ENCODE results near the gene MIR17HG.
"Not testable (repeated sequence)": the region's sequence is repeated elsewhere in the genome, so short reads cannot be mapped to it uniquely, and the experiment has no call there.

Gene MIR17HG

DNA sequence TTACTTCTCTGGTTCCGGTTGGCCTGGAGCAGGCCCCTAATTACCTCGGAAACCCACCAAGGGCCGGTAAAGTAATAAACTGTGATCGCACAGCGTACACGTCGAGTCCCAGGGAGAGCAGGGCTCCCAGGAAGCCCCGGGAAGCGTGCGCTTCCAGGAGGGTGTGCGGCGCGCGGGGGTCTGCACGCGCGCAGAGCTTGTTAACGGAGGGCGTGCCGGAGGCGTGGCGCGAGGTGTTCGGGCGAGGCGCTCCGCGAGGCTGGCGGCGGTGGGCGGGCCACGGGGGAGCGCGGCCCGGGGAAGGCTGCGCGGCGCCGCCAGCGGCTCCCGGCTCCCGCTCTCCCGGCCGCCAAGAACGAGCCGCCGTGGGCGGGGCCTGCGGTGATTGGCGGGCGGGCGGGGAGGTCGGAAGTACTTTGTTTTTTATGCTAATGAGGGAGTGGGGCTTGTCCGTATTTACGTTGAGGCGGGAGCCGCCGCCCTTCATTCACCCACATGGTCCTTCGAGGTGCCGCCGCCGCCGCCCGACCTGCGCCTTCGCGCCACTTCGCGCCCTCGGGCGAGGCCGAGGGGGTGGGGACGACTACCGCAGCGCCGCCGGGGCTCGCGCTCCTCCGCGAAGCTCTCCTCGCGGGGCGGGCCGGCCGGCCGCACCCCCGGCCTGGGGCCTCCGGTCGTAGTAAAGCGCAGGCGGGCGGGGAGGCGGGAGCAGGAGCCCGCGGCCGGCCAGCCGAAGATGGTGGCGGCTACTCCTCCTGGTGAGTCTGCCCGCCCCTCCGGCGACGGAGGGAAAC, at the start of gene MIR17HG:
TSS of gene MIR17HG (plus strand) at position 486 of the 794 bp plus-strand sequence.
- no peak for FAIRE-seq

DNA sequence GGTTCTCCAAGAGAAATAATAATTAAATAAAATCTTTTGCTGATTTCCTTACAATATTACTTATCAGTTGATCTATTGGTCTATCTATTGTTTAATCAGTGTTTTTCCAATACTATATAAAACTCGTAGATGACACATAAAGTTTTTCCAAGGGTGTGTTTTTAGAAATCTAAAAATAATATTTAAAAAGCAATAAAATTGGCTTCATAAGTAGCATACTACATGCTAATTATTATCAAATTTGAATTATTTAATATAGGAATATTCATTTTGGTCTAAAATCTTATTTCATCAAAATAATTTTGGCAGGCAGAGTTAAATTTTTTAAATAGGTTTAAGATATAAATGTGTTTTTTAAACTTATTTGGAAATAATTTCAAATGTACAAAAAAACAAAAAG, 49.4 kb upstream of the MIR17HG start:
- FAIRE-seq = peak; percentile 53

DNA sequence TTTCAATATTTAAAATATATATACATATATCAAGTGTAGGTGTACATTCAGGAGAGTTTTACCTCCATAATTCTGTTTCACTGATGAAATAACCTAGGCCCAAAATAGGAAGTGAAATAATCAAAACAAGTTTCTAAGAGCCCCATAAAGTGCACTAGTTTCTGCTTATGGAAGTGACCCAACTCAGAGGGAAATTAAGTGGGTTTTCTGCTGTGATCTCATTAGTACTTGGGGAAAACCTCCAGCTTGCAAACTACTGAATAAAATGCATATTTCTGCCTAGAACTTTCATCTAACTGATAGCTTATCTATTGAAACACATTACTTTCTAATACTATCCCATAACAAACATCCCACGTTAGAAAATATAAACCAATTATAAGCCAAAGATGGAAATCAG, 45.4 kb upstream of the MIR17HG start:
- FAIRE-seq = no peak

DNA sequence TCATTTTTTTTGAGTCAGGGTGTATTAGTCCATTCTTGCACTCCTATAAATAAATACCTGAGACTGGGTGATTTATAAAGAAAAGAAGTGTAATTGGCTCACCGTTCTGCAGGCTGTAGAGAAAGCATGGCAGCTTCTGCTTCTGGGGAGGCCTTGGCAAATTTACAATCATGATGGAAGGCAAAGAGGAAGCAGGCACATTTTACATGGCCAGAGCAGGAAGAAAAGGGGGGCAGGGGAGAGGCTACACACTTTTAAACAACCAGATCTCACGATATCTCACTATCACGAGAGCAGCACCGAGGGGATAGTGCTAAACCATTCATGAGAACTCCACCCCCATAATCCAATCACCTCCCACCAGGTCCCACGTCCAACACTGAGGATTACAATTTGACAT, 44.5 kb upstream of the MIR17HG start:
- no peak for FAIRE-seq

DNA sequence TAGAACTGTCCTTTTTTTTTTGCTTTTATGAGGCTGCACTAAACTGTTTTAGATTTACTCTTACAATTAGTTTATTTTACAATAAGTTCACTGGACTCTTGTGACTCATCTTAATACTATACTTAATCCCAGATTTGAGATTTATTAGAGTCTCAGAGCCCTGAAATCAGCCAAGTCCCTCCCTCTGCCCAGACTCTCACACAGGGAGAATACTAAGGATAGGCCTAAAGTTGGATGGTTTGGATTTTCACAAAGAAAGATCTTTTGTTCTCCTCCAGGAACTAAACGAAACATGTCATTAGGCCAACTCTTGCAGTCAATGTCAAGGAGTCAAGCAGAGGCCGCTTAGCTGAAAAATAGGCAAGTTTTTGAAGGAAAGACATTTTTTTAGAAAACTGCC, 42.7 kb upstream of the MIR17HG start:
- FAIRE-seq = peak; percentile 65

DNA sequence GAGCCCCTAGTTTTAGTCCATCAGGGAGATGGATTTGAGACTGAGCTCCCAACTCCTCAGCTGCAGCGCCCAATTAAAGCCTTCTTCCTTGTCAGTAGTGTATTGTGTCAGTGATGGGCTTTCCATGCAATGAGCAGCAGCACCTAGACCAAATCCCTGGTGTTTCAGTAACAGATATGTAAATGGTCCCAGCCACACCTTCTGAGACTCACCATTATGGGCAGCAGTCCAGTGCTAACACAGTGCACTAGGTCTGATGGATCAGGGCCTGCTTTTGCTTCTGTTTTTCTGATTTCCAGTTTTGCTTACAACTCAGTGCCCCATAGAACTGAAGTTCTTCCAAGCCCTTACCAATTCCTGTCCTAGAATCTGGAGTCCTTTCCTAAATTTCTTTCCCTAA, 41.8 kb upstream of the MIR17HG start:
- FAIRE-seq = no peak

DNA sequence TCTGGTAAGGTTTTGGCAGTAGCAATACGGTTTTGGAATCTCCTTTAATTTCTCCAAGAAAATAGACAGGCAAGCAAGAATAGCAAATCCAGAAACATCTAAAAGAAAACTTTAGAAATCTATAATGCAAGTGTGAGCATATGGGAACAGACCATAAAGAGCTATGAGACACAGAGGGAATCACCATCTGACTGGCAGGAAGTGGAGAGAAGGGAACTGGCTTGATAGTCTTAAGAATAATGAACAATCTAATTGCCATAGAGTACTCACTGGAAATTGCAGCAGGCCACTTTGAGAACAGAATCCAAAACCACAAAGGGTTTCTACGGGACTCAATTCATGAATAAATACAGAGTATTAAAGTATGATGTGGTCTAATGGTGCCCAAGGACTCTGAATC, 39.6 kb upstream of the MIR17HG start:
- no peak for FAIRE-seq

DNA sequence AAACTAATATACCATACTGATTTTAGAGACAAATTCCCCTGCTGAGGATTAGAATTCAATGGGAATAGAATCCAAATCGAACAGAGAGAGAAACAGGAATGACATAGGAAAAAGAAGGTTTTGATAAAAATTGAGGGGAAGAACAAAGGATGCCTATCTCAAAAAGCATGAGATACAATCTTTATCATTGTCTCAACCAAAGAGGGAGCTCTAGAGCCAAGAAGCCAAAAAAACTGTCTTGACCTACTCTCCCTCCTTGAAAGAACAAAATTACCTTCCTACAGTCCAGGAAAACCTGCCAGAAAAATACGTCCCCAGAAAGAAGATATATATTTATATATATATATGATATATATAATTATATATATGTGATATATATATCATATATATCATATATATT, 39.2 kb upstream of the MIR17HG start:
- no peak for FAIRE-seq

DNA sequence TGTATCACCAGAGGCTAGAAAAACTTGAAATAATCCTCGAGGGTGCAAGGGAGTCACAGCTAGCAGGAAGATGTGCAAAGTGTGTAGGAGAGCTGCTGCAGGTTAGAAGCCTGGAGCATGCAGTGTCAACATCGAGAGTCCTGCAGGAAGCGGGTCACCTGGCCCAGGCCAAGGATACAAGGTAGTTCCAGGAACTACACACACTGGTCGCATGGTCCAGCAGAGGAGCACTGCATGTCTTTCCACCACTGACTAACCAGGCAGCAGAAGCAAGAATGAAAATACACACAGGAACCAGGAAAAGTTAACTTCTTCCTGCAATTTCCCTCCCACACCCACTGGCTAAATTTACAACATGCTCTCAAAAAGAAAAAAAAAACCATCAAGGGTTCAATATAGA, 36.0 kb upstream of the MIR17HG start:
- no peak for FAIRE-seq

DNA sequence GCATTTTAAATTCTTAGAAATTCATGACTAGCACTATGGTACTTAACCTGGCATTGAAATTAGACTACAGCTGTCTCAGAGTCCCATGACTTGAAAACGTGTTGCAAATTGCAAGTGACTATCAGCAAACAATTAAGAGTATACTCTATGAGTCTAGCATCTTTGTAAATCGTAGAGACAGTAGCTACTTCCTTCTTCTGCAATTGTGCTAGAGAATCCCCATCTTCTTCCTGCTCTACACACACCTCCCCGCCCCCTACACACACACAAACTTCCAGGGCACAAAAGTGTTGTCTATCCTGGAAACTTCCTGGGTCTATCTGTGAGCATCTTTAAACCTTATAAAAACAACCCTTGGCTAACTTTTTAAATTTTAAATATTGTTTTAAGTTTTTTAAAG, 35.2 kb upstream of the MIR17HG start:
- no peak for FAIRE-seq

DNA sequence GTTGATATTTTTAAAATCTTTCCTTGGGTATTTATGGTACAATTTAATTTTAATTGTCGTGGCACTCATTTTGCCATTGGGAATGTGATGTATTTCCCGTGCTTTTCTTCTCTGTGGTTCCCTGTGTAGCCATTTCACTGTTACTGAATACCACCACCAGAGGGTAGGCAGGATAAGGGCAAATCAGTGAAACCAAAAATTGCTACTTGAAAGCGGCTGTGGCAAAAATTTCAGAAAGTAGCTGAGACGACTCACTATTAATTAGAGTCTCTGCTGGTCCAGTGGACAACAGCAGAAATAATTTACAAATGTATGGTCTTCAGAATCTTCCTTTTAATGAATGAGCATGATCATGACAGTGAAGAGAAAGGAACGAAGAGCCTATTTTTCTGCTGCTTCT, 34.4 kb upstream of the MIR17HG start:
- no peak for FAIRE-seq

DNA sequence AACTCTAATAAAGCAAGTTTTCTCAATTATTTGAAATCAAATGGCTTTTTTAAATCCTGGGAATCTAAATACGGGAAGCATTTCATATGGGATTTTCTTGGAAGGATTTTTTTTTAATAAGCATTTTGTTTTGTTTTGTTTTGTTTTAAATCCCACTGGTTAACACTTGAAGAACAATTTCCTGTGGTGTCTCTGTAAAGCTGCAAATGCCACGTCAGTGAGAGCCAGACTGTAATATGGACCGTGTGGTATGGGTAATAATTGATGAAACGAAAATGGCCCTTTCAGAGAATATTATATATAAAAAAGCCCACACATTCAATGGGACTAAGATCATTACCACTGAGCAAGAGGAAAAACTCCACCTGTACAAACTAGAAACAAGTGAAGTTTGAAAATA, 33.9 kb upstream of the MIR17HG start:
- FAIRE-seq = no peak

DNA sequence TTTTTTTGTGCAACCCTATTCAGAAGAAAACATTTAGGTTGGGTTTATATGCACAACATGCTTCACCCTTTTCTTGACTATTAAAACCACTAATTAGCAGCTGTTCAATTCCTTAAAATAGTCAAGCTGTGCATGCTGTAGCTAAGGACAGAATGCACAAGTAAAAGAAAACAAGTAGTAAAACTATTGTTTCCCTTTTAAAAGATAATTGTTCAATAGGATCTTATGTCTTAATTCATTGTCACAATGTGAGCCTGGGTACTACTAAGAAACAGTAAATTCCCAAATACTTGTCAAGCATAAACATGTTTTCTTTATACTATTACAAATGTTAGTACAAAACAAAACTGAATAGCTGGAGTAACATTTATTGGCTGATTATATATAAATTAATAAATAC, 32.6 kb upstream of the MIR17HG start:
- no peak for FAIRE-seq

DNA sequence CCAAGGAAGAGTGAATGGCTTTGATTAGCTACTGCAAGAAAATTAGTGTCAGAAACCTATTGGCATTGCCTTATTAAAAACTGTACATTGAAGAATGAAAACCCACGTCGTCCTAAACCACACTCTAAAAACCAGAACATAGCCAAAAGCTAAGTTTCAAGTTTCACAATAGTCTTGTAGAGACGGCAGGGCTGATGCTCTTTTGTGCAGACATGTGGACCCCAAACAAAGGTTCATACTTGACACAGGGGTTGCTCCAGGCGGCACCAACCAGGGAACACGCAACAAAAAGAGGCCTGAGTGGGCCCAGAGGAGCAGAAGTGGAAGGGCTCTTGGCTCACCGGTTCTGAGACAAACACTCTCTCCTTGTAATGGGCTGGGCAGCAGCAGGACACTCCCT, 28.6 kb upstream of the MIR17HG start:
- no peak for FAIRE-seq

DNA sequence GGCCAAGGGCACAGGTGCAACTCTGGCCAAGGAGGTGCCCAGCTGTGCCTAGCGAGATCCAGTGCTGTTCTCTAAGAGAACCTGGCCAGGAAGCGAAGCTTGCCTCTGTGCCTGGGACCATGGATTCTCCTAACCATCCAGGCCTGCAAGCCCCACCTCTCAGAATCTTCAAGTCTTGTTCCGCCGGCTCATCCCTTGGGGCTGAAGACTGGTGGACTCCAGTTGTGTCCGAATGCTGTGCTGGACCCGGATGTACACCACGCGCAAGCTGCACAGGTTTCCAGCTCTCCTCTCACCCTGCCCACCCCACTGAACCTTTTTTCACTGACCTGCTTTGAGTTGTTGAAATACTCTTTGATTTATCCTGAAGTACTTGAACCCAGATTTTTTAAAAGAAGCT, 27.5 kb upstream of the MIR17HG start:
- no peak for FAIRE-seq

DNA sequence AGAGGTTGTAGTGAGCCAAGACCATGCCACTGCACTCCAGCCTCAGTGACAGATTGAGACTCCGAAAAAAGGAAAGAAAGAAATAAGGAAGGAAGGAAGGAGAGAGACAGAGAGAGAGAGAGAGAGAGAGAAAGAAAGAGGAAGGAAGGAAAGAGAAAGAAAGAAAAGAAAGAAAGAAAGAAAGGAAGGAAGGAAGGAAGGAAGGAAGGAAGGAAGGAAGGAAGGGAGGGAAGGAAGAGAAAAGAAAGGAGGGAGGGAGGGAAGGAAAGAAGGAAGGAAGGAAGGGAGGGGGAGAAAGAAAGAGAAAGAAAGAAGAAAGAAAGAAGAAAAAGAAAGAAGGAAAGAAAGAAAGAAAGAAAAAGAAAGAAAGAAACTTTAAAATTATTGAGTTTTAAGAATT, 26.5 kb upstream of the MIR17HG start:
- FAIRE-seq = not testable (repeated sequence)

DNA sequence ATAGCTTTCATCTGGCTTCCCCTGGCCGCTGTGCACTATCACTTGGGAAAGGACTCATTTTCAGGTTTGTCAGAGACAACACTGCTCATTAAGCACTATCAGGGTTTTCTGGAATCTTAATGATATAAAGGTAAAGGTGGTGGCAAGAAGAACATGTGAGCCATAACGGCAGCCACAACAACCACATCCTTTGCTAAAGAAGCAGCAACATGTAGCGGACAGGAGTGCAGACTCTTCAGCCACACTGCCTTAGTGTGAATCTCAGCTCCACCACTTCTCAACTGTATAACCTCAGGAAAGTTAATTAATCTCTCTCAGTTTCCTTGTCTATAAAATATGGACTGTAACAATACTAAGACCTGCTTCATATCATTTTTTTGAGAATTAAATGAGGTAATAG, 24.1 kb upstream of the MIR17HG start:
- FAIRE-seq = no peak

DNA sequence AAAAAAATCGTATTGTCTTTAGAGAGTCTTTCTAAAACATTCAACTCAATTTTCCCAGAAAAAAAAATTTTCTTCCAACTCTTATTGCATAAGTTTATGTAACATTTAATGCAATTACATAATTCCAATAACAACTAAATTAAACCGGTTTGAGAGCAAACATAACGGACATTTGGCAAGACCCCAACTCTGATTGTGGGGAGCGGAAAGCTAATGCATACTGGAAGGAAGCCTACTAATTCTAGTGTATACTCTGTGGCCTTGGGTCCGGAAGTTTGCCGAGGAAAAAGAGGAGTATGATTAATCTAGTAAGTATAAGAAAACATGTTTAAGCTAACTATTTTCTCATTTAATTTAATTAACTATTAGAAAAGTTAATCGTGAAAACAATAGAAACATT, 21.3 kb upstream of the MIR17HG start:
- FAIRE-seq = no peak

DNA sequence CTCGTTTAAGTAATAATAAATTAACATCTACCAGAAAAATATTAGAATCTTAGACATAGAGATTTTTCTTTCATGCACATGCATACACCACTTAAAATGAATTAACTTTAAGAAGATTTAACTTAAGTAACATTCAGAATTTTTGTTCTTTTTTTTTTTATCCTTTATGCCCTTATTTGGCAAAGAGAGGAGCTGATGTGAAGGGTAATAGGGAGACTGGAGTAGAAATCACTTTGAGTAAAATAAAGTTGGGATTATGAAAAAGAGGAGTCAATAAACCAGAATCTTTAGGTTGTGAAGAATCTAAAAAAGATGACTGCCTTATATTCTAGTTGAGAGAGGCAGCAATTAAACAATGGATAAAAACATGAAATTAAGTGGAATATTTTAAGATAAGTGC, 18.8 kb upstream of the MIR17HG start:
- FAIRE-seq = no peak

DNA sequence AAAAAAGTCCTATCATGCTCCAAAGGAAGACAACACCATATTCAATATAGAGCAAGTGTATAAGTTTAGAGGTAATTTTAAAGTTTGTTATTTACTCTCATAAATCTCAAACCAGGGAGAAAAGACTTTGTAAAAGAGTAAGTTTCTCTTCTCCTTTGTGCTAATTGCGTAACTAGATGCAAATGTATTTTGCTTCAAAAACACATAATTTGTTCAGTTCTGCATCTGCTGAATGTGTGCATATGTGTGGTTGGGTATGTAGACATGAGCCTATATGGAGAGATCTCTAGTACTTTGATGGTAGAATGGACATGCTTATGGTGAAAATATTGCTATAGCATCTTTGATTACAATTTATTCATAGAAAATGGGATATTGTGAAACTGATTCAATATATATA, 17.8 kb upstream of the MIR17HG start:
- FAIRE-seq = no peak

DNA sequence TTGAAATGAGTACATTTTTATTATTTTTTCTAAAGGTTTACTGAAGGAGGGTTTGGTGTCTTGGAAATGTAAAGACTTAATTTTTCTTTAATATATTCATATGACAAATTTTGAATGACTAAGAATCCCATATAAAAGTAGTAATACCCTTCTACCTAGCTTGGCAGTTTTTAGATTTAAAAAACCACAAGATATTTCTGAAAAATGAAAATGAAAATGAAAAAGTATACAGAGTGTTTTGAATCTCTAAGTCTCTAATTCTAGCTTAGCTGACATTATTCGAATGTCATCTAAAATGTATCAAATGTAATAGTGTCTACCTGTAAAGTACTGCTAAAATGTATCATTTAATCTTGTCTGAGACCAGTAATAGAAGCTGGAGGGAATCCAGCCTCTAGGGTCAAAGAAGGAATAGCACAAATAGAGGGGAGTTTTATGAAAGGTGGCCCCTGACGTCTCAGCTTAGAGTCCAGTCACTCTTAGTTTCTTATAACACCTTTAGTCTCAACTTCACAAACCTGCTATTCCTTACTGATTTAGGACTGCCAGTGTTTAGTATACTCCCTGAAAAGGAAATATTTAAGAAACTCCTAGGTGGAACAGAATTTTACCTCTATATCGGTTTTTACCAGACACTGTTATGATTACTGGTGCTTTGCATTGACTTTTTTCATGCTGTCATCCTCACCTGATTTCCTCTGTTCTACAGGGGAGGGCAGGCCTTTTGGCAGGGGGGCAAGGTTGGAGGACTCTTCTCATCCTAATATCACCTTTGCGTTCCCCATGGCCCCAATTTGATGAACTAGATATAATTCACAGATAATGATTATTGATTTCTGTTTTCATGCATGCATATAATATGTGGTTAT, 16.2 kb upstream of the MIR17HG start:
- no peak for FAIRE-seq

DNA sequence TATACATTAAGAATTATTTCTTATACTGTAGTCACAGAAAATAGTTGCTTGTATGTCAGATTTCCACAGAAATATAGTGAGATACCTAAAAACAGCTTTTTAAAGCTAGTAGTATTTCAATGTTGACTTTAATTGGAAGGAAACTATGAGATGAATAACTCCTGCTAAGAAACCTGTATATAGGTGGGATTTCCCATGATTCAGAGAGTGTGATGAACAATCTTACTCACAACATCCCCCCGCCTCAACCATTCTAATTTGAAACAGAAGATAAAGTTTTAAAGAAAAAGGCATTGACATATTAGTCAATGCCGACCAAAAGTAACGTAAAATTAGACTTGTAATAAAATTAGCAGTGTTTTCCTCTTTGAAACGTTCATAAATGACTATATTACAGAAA, 1.4 kb upstream of the MIR17HG start:
- FAIRE-seq = no peak

DNA sequence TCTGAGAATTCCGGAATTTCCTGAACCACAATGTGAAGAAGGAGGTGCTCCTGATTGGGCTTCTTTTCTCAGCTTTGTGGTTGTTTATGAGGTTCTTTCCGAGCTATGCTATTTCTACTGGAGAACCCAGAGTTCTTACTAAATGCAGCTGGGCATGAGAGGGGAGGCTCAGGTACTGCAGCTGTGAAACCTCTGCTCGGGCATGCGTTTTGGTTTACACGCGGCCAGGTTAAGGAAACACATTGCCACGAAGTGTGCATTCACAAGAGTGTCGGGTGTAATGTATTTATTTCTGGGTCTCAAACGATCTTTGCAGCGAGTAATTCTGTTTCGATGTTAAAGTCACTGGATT, 661 bp upstream of the MIR17HG start:
- no peak for FAIRE-seq

All from endometrium (tissue), 2 donors.